Ishikawa (cell line): ENCODE measurements around the gene FRAS1.

Experiments
- CEBPB ChIP-seq: IDR thresholded peaks from 2 replicates; pipeline ENCODE4 v1.6.1; 2012
- CREB1 ChIP-seq: IDR thresholded peaks from 2 replicates; pipeline ENCODE4 v1.6.1; 2012; ENCODE audit warnings: low read depth
- EGR1 ChIP-seq: IDR thresholded peaks from 2 replicates; pipeline ENCODE4 v1.6.1; 2012
- EP300 ChIP-seq: IDR thresholded peaks from 2 replicates; pipeline ENCODE4 v1.6.1; 2012; ENCODE audit warnings: borderline replicate concordance
- FOXM1 ChIP-seq: IDR thresholded peaks from 2 replicates; pipeline ENCODE4 v1.6.1; 2012; ENCODE audit warnings: low read depth, borderline replicate concordance
- MAX ChIP-seq: IDR thresholded peaks from 2 replicates; pipeline ENCODE4 v1.6.1; 2012
- NFIC ChIP-seq: IDR thresholded peaks from 2 replicates; pipeline ENCODE4 v1.6.1; 2012
- RAD21 ChIP-seq: IDR thresholded peaks from 2 replicates; pipeline ENCODE4 v1.6.1; 2012; ENCODE audit warnings: low read depth
- REST ChIP-seq: IDR thresholded peaks from 2 replicates; pipeline ENCODE4 v1.6.1; 2012; ENCODE audit warnings: low read depth, mild to moderate bottlenecking
- TAF1 ChIP-seq: IDR thresholded peaks from 2 replicates; pipeline ENCODE4 v1.6.1; 2012; ENCODE audit warnings: low read depth, mild to moderate bottlenecking
- TCF12 ChIP-seq: IDR thresholded peaks from 2 replicates; pipeline ENCODE4 v1.6.1; 2012; ENCODE audit warnings: low read depth
- TEAD4 ChIP-seq: IDR thresholded peaks from 2 replicates; pipeline ENCODE4 v1.6.1; 2012
- USF1 ChIP-seq: IDR thresholded peaks from 2 replicates; pipeline ENCODE4 v1.6.1; 2012
- YY1 ChIP-seq: IDR thresholded peaks from 2 replicates; pipeline ENCODE4 v1.6.1; 2012; ENCODE audit warnings: low read depth
- ZBTB7A ChIP-seq: IDR thresholded peaks from 2 replicates; pipeline ENCODE4 v1.6.1; 2012; ENCODE audit warnings: low read depth

FRAS1 gene

GRCh38 chr4:78534286-78534955, 477.3 kb downstream of the FRAS1 start:
- TF ChIP-seq TEAD4, result peak; percentile 74
- TF ChIP-seq YY1, result no peak
- TF ChIP-seq CREB1, result no peak
- TF ChIP-seq EP300, result peak; percentile 64
- no peak for TF ChIP-seq ZBTB7A
- TF ChIP-seq NFIC, result 0 out of 2 replicates have a peak, but pooled peaks have one; percentile 14
- TF ChIP-seq EGR1, result no peak
- 0 out of 2 replicates have a peak, but pooled peaks have one; percentile 34 for TF ChIP-seq CEBPB
- TF ChIP-seq FOXM1, result 0 out of 2 replicates have a peak, but pooled peaks have one; percentile 37

GRCh38 chr4:78542373-78542772, 485.2 kb downstream of the FRAS1 start:
- TF ChIP-seq REST (no peak), TEAD4 (no peak), EGR1 (no peak), RAD21 (no peak), TCF12 (no peak), CREB1 (no peak), CEBPB (no peak), FOXM1 (no peak), NFIC (no peak), YY1 (no peak), MAX (no peak), USF1 (no peak), ZBTB7A (no peak), TAF1 (no peak), EP300 (no peak)

- TF ChIP-seq RAD21 (no peak), TAF1 (no peak), CEBPB (no peak), USF1 (no peak), CREB1 (no peak), EGR1 (no peak), TEAD4 (peak; percentile 66), ZBTB7A (no peak), TCF12 (0 out of 2 replicates have a peak, but pooled peaks have one; percentile 35), YY1 (no peak), FOXM1 (no peak; the same call in 1 of the 2 replicates), NFIC (peak; percentile 18; the same call in 1 of the 2 replicates), EP300 (peak; percentile 47; the same call in 1 of the 2 replicates), MAX (no peak)
Observed at GRCh38 chr4:78543424-78544125, 486.5 kb downstream of the FRAS1 start.

GRCh38 chr4:78544678-78545077, 487.6 kb downstream of the FRAS1 start:
- TF ChIP-seq ZBTB7A (no peak), USF1 (no peak), YY1 (no peak), NFIC (no peak), CREB1 (no peak), TAF1 (no peak), TCF12 (no peak), REST (no peak), FOXM1 (no peak), RAD21 (no peak), EGR1 (no peak), MAX (no peak), TEAD4 (no peak), CEBPB (no peak), EP300 (no peak)
